Tibial nerve (tissue), 4 donors: ENCODE measurements around the gene WTAP. TPM values are rescaled to one million over a fixed set of nuclear protein-coding genes. Genes with fewer than 3 reads are reported as not detected.

Experiments used
- DNase-seq, 2 donors: peaks; one replicate each; pipeline ENCODE4 v3.0.0-alpha.2; 2019; ENCODE audit warnings: low spot score in 2 of 2
- H3K27ac ChIP-seq, 4 donors: fragments of 200-600 bp; sonication (generic) in 3 of 4; one replicate each; pipeline ENCODE4 v1.5.1; 2017 to 2019; ENCODE audit warnings: mild to moderate bottlenecking in 1 of 4
- H3K27me3 ChIP-seq, 2 donors: fragments of 200-600 bp; sonication (generic) in 1 of 2; one replicate each; pipeline versions ENCODE4 v1.5.1 to v1.6.0; 2017 to 2019
- H3K36me3 ChIP-seq, 3 donors: fragments of 200-600 bp; sonication (generic); one replicate each; pipeline ENCODE4 v1.5.1; 2018 to 2019
- H3K4me1 ChIP-seq, 4 donors: fragments of 200-600 bp; sonication (generic) in 3 of 4; one replicate each; pipeline ENCODE4 v1.5.1; 2017 to 2019
- H3K4me3 ChIP-seq, 4 donors: fragments of 200-600 bp; sonication (generic) in 3 of 4; one replicate each; pipeline ENCODE4 v1.5.1; 2017 to 2019; ENCODE audit warnings: mild to moderate bottlenecking in 1 of 4, moderate library complexity in 1 of 4
- H3K9me3 ChIP-seq, 4 donors: fragments of 200-600 bp; sonication (generic) in 3 of 4; one replicate each; pipeline ENCODE4 v1.5.1; 2017 to 2019
- EP300 ChIP-seq, 2 donors: sonication (generic); formaldehyde crosslinking; IDR thresholded peaks; one replicate each; pipeline ENCODE4 v1.6.1; 2017; ENCODE audit warnings: antibody characterized with exemption in 2 of 2, mild to moderate bottlenecking in 1 of 2
- POLR2A ChIP-seq, 2 donors: fragments of 450-650 bp; IDR thresholded peaks; one replicate each; pipeline ENCODE4 v1.6.1; 2017; ENCODE audit warnings: antibody characterized with exemption in 2 of 2, mild to moderate bottlenecking in 2 of 2, moderate library complexity in 2 of 2
- WGBS, 2 donors: methylation state at CpG; one replicate each; pipeline ENCODE4 v1.1.5; 2018; 5-methylcytosine and 5-hydroxymethylcytosine counted together
- total RNA-seq, 4 donors: library from RNA; depleted of rRNA; stranded (reverse); fragments of >200 nt; gene quantifications; one replicate each; pipeline ENCODE4 v1.1.0, GENCODE V29; 2016
- TF ChIP-seq, protein P1 (sequence below), 5 experiments: fragments of 200-600 bp in 3 of 5; fragments of 450-650 bp in 2 of 5; sonication (generic) in 3 of 5; IDR thresholded peaks; one replicate each; pipeline ENCODE4 v1.5.1; 2016 to 2019; ENCODE audit warnings: antibody characterized with exemption in 5 of 5, mild to moderate bottlenecking in 3 of 5, moderate library complexity in 2 of 5

The WTAP gene
- total RNA-seq, 4 donors from 2014 or later: 69.3 to 81.4 (median 78.0) TPM

DNA sequence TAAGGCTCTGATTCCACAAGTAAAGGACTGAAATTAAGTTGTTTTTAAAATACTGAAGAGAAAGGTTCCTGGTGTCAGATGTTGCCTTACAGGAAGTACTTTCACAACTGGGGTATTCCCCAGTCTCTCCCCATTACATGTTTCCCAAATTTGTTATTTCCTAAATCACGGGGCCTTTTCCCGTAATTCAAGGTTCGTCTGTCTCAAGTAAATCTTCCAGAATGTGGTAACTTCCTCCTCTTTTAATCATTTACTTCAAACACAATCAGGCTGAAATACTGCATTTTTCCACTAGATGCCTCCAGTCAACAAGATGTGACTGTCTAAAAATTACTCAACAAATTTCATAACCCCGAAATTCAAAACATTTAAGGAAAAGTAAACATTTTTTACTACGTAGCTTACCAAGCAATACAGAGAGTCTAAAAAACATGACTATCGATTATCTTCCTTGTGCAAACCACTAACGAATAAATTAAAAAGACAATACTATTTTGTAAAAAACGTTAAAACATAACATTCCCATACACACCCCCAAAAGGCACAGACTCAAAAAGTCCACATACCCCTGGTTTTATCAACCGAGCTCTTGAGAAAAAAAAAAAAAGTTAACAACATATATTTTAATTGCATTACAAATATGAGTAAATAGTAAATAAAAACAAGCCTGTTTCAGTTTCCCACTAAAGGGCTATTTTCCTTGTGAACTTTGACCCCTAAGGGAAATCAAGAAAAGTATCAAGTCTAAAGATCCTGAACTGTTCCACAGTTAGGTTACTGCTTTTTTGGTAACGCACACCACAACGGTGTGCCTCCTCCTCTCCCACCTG lies 36.0 kb upstream of the WTAP start:
- H3K4me1 ChIP-seq: peaks cover 0 to 70% (median 25%) of the 10 kb centered on the region in 4 donors
- TF ChIP-seq POLR2A (IDR thresholded peaks at IDR 0.05): no peak
- peak; percentile 85 to 92 for TF ChIP-seq EP300 (IDR thresholded peaks at IDR 0.05)
- TF ChIP-seq, protein P1, sequence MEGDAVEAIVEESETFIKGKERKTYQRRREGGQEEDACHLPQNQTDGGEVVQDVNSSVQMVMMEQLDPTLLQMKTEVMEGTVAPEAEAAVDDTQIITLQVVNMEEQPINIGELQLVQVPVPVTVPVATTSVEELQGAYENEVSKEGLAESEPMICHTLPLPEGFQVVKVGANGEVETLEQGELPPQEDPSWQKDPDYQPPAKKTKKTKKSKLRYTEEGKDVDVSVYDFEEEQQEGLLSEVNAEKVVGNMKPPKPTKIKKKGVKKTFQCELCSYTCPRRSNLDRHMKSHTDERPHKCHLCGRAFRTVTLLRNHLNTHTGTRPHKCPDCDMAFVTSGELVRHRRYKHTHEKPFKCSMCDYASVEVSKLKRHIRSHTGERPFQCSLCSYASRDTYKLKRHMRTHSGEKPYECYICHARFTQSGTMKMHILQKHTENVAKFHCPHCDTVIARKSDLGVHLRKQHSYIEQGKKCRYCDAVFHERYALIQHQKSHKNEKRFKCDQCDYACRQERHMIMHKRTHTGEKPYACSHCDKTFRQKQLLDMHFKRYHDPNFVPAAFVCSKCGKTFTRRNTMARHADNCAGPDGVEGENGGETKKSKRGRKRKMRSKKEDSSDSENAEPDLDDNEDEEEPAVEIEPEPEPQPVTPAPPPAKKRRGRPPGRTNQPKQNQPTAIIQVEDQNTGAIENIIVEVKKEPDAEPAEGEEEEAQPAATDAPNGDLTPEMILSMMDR (IDR thresholded peaks at IDR 0.05): peak; percentile 76 to 95 (median 88)
- H3K36me3 ChIP-seq: peaks cover 0 to 32% (median 0%) of the 10 kb centered on the region in 3 donors
- peak overlapping the region; percentile 77 to 99 (median 83) for H3K4me3 ChIP-seq
- no peaks in the 10 kb centered on the region for H3K27me3 ChIP-seq
- peak overlapping the region; percentile 95 to 97 (median 96) for H3K27ac ChIP-seq
- WGBS, 2 donors: 3 to 9% methylated on average over 11 of the region's 11 CpGs
- H3K9me3 ChIP-seq: no peaks in the 10 kb centered on the region
- peak in 1 of 2 donors; percentile 87 for DNase-seq

DNA sequence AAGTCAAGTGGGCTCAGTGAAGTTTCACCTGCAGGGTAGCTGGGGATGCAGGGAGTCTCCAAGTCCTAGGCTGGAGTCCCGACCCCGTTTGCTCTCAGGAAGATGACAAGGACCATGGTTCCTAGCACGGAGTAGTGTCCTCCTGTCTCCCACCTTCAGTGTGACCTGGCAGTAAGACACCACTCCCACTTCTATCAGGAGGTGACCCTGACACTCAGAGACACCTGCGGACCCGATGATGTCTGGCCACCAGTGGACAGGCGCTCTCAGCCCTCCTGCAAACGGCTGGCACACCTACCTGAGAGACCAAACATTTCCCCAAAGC lies 35.4 kb upstream of the WTAP start:
- no peak for DNase-seq
- Histone ChIP-seq H3K27ac (peak overlapping the region; percentile 95 to 97 (median 96)), H3K4me1 (peaks cover 0 to 64% (median 24%) of the 10 kb centered on the region in 4 donors), H3K4me3 (peak overlapping the region; percentile 77 to 99 (median 83)), H3K27me3 (no peaks in the 10 kb centered on the region), H3K36me3 (peaks cover 0 to 26% (median 0%) of the 10 kb centered on the region in 3 donors), H3K9me3 (no peaks in the 10 kb centered on the region)
- TF ChIP-seq, protein P1 (IDR thresholded peaks at IDR 0.05): no peak
- TF ChIP-seq EP300 (IDR thresholded peaks at IDR 0.05) (no peak), POLR2A (IDR thresholded peaks at IDR 0.05) (no peak)
- WGBS, 2 donors: 29 to 40% methylated on average over 7 of the region's 7 CpGs

DNA sequence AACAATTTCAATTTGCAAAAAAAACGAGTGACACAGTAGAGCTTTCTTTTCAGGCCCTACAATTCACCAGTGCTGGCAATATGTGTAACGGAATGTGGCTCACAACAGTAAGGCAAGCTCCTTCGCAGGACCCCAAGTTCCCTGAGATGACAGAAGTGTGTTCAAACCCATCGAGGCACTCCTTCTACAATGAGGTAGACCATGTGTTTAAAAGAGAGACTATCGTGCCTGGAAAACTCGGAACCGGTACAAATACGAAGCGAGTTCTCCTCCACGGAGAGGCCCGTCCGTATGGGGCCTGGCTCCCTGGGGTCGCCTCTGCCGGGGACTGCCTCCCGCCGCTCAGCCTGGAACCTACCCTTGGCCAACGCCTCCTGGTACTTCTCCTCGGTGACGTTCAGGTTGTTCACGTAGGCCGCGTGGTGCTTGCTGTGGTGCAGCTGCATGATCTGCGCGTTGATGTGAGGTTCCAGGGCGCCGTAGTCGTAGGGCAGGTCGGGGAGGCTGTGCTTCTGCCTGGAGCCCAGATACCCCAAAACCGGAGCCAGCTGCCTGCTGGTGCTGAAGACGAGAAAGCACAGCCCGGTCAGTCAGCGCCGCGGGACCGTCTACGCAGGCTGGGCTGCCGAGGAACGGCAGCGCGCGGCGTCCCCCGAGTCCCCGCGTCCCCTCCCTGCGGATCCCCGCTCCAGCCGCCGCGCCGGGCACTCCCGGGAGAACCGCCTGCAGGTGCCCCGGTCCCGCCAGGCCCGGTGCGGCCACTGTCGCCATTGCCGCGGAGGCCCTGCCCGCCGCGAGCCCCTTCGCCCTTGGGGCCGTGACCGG lies 34.8 kb upstream of the WTAP start:
- TF ChIP-seq, protein P1 (IDR thresholded peaks at IDR 0.05): no peak
- TF ChIP-seq EP300 (IDR thresholded peaks at IDR 0.05) (peak in 1 of 2 donors; percentile 8), POLR2A (IDR thresholded peaks at IDR 0.05) (no peak)
- Histone ChIP-seq H3K27me3 (no peaks in the 10 kb centered on the region), H3K36me3 (peaks cover 0 to 20% (median 0%) of the 10 kb centered on the region in 3 donors), H3K4me1 (peaks cover 0 to 59% (median 24%) of the 10 kb centered on the region in 4 donors), H3K9me3 (no peaks in the 10 kb centered on the region), H3K4me3 (peak overlapping the region; percentile 77 to 99 (median 83)), H3K27ac (peak overlapping the region; percentile 95 to 97 (median 96))
- DNase-seq: peak in 1 of 2 donors; percentile 49
- 1 to 2% methylated on average over 32 to 34 of the region's 66 CpGs for WGBS, 2 donors

DNA sequence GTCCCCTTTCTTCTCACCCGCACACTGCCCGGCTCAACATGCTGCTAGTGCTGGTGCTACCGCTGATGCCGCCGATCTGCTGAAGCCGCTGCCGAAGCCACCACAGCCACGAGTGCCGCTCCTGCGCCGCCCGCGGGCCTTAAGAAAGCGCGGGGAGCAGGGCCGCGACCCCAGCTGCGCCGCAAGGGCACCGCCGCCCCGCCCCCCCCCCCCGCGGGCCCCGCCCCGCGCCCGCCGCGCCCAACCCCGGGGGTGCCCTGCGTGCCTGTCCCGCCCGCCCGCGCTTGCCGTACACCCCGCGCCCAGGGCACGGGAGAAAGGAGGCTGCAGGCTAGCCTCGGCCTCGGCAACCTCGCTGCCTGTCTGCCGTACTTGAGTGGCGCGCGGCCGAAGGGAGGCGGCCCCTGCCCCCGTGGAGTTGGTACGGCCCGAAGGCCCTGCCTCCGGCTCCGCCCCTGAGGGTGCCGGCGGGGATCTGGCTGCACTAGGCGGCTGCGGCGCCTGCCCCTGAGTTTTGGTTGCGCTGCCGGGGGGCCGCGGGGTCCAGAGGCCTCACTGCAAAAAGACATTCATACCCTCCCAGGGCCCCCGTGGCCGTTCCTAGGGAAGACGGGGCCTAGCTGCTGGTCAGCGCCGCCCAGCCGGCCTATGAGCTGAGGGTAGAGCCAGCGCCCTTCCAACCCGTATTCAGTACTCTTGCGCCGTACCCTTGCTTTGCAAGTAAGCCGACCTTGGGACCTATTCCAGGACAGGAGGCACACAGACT lies 34.0 kb upstream of the WTAP start, which contains the start of gene SOD2:
TSS of gene SOD2 (minus strand) at position 114 of the 766 bp plus-strand sequence. CDS start at position 40, 74 bp downstream.
- Histone ChIP-seq H3K36me3 (peaks cover 0 to 15% (median 0%) of the 10 kb centered on the region in 3 donors), H3K27ac (peak within 1 kb of the TSS; percentile 95 to 97 (median 96)), H3K4me3 (peak within 1 kb of the TSS; percentile 77 to 99 (median 83)), H3K27me3 (no peaks in the 10 kb centered on the region), H3K4me1 (peaks cover 0 to 51% (median 24%) of the 10 kb centered on the region in 4 donors), H3K9me3 (no peaks in the 10 kb centered on the region)
- TF ChIP-seq EP300 (IDR thresholded peaks at IDR 0.05) (peak in 1 of 2 donors; percentile 93), POLR2A (IDR thresholded peaks at IDR 0.05) (peak; percentile 86 to 87)
- TF ChIP-seq, protein P1 (IDR thresholded peaks at IDR 0.05): peak in 1 of 5 experiments; percentile 29
- 0 to 3% methylated on average over 8 to 11 of the region's 74 CpGs for WGBS, 2 donors
- peak; percentile 63 to 77 for DNase-seq
